HCT116 (cell line): Measurements from ENCODE around the gene LRRC2. TPM values are rescaled to one million over a fixed set of nuclear protein-coding genes. Genes with fewer than 3 reads are reported as not detected.

Experiments
- ATAC-seq: fragments of 200-7000 bp; cut with Tn5 transposase; 2 replicates; pipeline ENCODE4 v1.9.1; 2020; ENCODE audit warnings: mild to moderate bottlenecking, moderate library complexity
- BruUV-seq: library from RNA; stranded (reverse); fragments of 400-500 nt; replicated peaks from 2 replicates; lab custom pipeline; 2021; lab: Mats Ljungman, UMichigan
- CTCF ChIA-PET: fragments of 300-600 bp; sonication (Branson Sonifier 250); formaldehyde crosslinking; loops from one replicate; lab custom pipeline; 2021; ENCODE audit warnings: antibody characterized with exemption; lab: Charles Lee
- POLR2A ChIA-PET: fragments of 300-600, 350-600 bp; sonication (Branson Sonifier 250); formaldehyde crosslinking; loops from one replicate; lab custom pipeline; 2021; ENCODE audit warnings: antibody characterized with exemption; lab: Charles Lee
- RAD21 ChIA-PET, 2 experiments: fragments of 300-600 bp; sonication (Branson Sonifier 250); formaldehyde crosslinking; loops; one replicate each; lab custom pipeline; 2023; ENCODE audit warnings: low total read pairs in 2 of 2; ENCODE audit not compliant: uncharacterized antibody in 2 of 2, unreplicated experiment in 2 of 2, low non-redundant PET in 1 of 2; lab: Charles Lee
- DNase-seq: peaks from one replicate; pipeline ENCODE4 v3.0.0-alpha.2; 2010; ENCODE audit warnings: low read depth, low spot score
- H2AFZ ChIP-seq: fragments of 200-600 bp; shearing (Covaris generic), sonication (generic); 2 replicates; pipeline ENCODE4 v1.6.1; 2017; ENCODE audit warnings: low read depth, mixed run types, mixed read lengths, antibody characterized with exemption, low read length; ENCODE audit not compliant: poor library complexity, severe bottlenecking
- H3K27ac ChIP-seq: 2 replicates; pipeline ENCODE4 v1.5.1; 2012; ENCODE audit warnings: low read depth, low read length
- H3K27me3 ChIP-seq: fragments of 200-600 bp; sonication (generic); 2 replicates; pipeline ENCODE4 v1.6.1; 2016; ENCODE audit warnings: mixed run types, low read length, mixed read lengths; ENCODE audit not compliant: insufficient read depth
- H3K36me3 ChIP-seq, 2 experiments: fragments of 200-500 bp in 1 of 2; fragments of 200-600 bp in 1 of 2; sonication (Bioruptor generic) in 1 of 2; sonication (generic) in 1 of 2; 2 replicates each; pipeline versions ENCODE4 v1.5.1 to v1.6.1; 2014 to 2016; ENCODE audit warnings: low read length in 2 of 2, inconsistent platforms in 1 of 2, mixed read lengths in 1 of 2, mixed run types in 1 of 2; ENCODE audit not compliant: insufficient read depth in 2 of 2, control insufficient read depth in 1 of 2
- H3K4me1 ChIP-seq, 2 experiments: fragments of 200-600 bp in 1 of 2; sonication (generic) in 1 of 2; 2 replicates each; pipeline versions ENCODE4 v1.5.1 to v1.6.1; 2012 to 2017; ENCODE audit warnings: low read length in 2 of 2, inconsistent platforms in 1 of 2, mild to moderate bottlenecking in 1 of 2, mixed read lengths in 1 of 2, mixed run types in 1 of 2, moderate library complexity in 1 of 2; ENCODE audit not compliant: insufficient read depth in 2 of 2, control insufficient read depth in 1 of 2
- H3K4me2 ChIP-seq: fragments of 200-600 bp; sonication (generic); 2 replicates; pipeline ENCODE4 v1.6.1; 2017; ENCODE audit warnings: mixed run types, low read length, mixed read lengths
- H3K4me3 ChIP-seq, 2 experiments: fragments of 200-600 bp in 1 of 2; sonication (generic) in 1 of 2; replicated peaks in 1 of 2; 2 replicates each; pipeline ENCODE4 v1.5.1; 2011 to 2016; ENCODE audit warnings: low read length in 2 of 2, control low read depth in 1 of 2, low read depth in 1 of 2, mild to moderate bottlenecking in 1 of 2, mixed read lengths in 1 of 2, mixed run types in 1 of 2
- H3K79me2 ChIP-seq: fragments of 200-600 bp; sonication (generic); 2 replicates; pipeline ENCODE4 v1.6.1; 2017; ENCODE audit warnings: mild to moderate bottlenecking, mixed run types, low read length, moderate library complexity, mixed read lengths; ENCODE audit not compliant: insufficient read depth
- H3K9ac ChIP-seq: fragments of 200-600 bp; sonication (generic); 2 replicates; pipeline ENCODE4 v1.6.1; 2016; ENCODE audit warnings: low read length, mixed read lengths
- H3K9me2 ChIP-seq: fragments of 200-600 bp; sonication (generic), shearing (Covaris generic); 2 replicates; pipeline ENCODE4 v1.6.1; 2017; ENCODE audit warnings: mixed run types, mild to moderate bottlenecking, moderate library complexity; ENCODE audit not compliant: insufficient read depth
- H3K9me3 ChIP-seq, 2 experiments: fragments of 200-500 bp in 1 of 2; fragments of 200-600 bp in 1 of 2; sonication (Bioruptor generic) in 1 of 2; sonication (generic) in 1 of 2; 2 replicates each; pipeline ENCODE4 v1.6.1; 2014 to 2017; ENCODE audit warnings: low read length in 2 of 2, mixed read lengths in 2 of 2, inconsistent platforms in 1 of 2, low read depth in 1 of 2, mild to moderate bottlenecking in 1 of 2, mixed run types in 1 of 2, moderate library complexity in 1 of 2; ENCODE audit not compliant: control insufficient read depth in 1 of 2, insufficient read depth in 1 of 2
- H4K20me1 ChIP-seq: fragments of 200-600 bp; sonication (generic), shearing (Covaris generic); 2 replicates; pipeline ENCODE4 v1.6.1; 2017; ENCODE audit warnings: mixed run types, mild to moderate bottlenecking, moderate library complexity; ENCODE audit not compliant: insufficient read depth
- CEBPB ChIP-seq: IDR thresholded peaks from 2 replicates; pipeline ENCODE4 v1.6.1; 2012; ENCODE audit warnings: low read depth
- ELF1 ChIP-seq: IDR thresholded peaks from 2 replicates; pipeline ENCODE4 v1.6.1; 2012; ENCODE audit warnings: low read depth, borderline replicate concordance
- EZH2 ChIP-seq: fragments of 200-600 bp; sonication (generic); IDR thresholded peaks from 2 replicates; pipeline ENCODE4 v1.6.1; 2017; ENCODE audit warnings: antibody characterized with exemption, mixed run types
- EZH2phosphoT487 ChIP-seq: fragments of 200-600 bp; IDR thresholded peaks from 2 replicates; pipeline ENCODE4 v1.6.1; 2018; ENCODE audit warnings: antibody characterized with exemption, borderline replicate concordance
- POLR2A ChIP-seq: IDR thresholded peaks from 2 replicates; pipeline ENCODE4 v1.7.0; 2011; ENCODE audit warnings: borderline replicate concordance; ENCODE audit not compliant: insufficient read depth, insufficient read length; ENCODE audit errors: extremely low read depth
- POLR2AphosphoS5 ChIP-seq: IDR thresholded peaks from 2 replicates; pipeline ENCODE4 v1.6.1; 2011; ENCODE audit warnings: mild to moderate bottlenecking, low read depth, low read length, moderate library complexity
- SIN3A ChIP-seq: IDR thresholded peaks from 2 replicates; pipeline ENCODE4 v1.6.1; 2012; ENCODE audit warnings: low read depth
- SP1 ChIP-seq: IDR thresholded peaks from 2 replicates; pipeline ENCODE4 v1.6.1; 2012; ENCODE audit warnings: low read depth
- SRF ChIP-seq: IDR thresholded peaks from 2 replicates; pipeline ENCODE4 v1.6.1; 2012; ENCODE audit warnings: low read depth
- TCF7L2 ChIP-seq: IDR thresholded peaks from 2 replicates; pipeline ENCODE4 v1.7.0; 2011; ENCODE audit warnings: borderline replicate concordance, inconsistent platforms; ENCODE audit not compliant: insufficient read depth, insufficient read length; ENCODE audit errors: extremely low read depth
- YY1 ChIP-seq: IDR thresholded peaks from 2 replicates; pipeline ENCODE4 v1.6.1; 2011; ENCODE audit warnings: low read length, low read depth, moderate library complexity, mild to moderate bottlenecking; ENCODE audit not compliant: insufficient replicate concordance; ENCODE audit errors: extremely low read depth
- ZFX ChIP-seq: fragments of 450-650 bp; IDR thresholded peaks from 2 replicates; pipeline ENCODE4 v1.6.1; 2017
- intact Hi-C: fragments of 100-400 bp; cut with micrococcal nuclease; formaldehyde crosslinking; loops from 2 replicates; pipeline ENCODE4 v1.10.0; 2022
- total RNA-seq: library from RNA; stranded (reverse); gene quantifications from one replicate; pipeline ENCODE4 v1.2.1, GENCODE V29; 2021; ENCODE audit not compliant: unreplicated experiment
- TF ChIP-seq, protein P1 (sequence below): IDR thresholded peaks from 2 replicates; pipeline ENCODE4 v1.6.1; 2012; ENCODE audit warnings: low read depth
- TF ChIP-seq, protein P2 (sequence below): IDR thresholded peaks from 2 replicates; pipeline ENCODE4 v1.6.1; 2012
- TF ChIP-seq, protein P3 (sequence below), 3 experiments: fragments of 200-600 bp in 1 of 3; sonication (generic) in 1 of 3; IDR thresholded peaks in 2 of 3; conservative IDR thresholded peaks in 1 of 3; 2 replicates each; pipeline ENCODE4 v1.5.1; 2012 to 2017; ENCODE audit warnings: low read depth in 2 of 3, low read length in 2 of 3, antibody characterized with exemption in 1 of 3, borderline replicate concordance in 1 of 3, control low read depth in 1 of 3, mild to moderate bottlenecking in 1 of 3, mixed read lengths in 1 of 3, mixed run types in 1 of 3, moderate library complexity in 1 of 3; ENCODE audit not compliant: insufficient read depth in 1 of 3

Gene LRRC2
- total RNA-seq, 1 experiment from 2014 or later, result not detected

DNA sequence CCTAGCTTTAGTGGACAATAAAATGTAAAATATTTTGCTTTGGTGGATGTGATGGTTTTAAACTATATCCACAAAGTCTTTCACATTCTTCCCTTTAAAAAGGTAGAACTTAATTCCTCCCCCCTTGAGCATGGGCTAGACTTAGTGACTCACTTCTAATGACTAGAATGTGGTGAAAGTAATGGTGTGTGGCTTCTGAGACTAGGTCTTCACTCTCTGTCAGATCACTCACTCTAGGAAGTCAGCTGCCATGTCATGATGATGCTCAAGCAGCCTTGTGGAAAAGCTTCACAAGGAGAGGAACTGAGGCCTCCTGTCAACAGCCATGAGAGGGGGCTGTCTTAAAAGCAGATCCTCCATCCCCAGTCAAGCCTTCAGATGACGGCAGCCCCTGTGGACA, 4.2 kb downstream of the LRRC2 start:
- H3K27ac ChIP-seq, result no peak overlapping the region
- no peak overlapping the region for H2AFZ ChIP-seq
- RAD21 ChIA-PET, result no interaction called here
- H3K27me3 ChIP-seq, result no peaks in the 10 kb centered on the region
- CTCF ChIA-PET, result interaction anchor here (1.3 to 1.7 kb wide), 2 partner anchors 69 to 74 kb away, joined by 3 to 6 read pairs; no protein-coding TSS in a partner anchor
- peaks cover 3 to 17% of the 10 kb centered on the region in 2 experiments; a peak in 3 of 4 replicates for H3K4me1 ChIP-seq
- H3K9me3 ChIP-seq, result no peaks in the 10 kb centered on the region
- H3K36me3 ChIP-seq, result no peaks in the 10 kb centered on the region
- intact Hi-C loops, result no loop called here
- H3K4me3 ChIP-seq, result no peak overlapping the region
- TF ChIP-seq YY1 (no peak), POLR2AphosphoS5 (no peak), SRF (no peak)
- TF ChIP-seq, all 23 proteins: peak for 0
- BruUV-seq, result no TSS peak
- POLR2A ChIA-PET, result interaction anchor here (0.5 kb wide), 1 partner anchor 16 kb away, joined by 3 read pairs; no protein-coding TSS in a partner anchor
- Histone ChIP-seq H3K9ac (no peak overlapping the region), H3K9me2 (no peaks in the 10 kb centered on the region), H3K79me2 (no peaks in the 10 kb centered on the region), H4K20me1 (no peaks in the 10 kb centered on the region), H3K4me2 (no peak overlapping the region)
- DNase-seq, result no peak
- no peak for ATAC-seq

DNA sequence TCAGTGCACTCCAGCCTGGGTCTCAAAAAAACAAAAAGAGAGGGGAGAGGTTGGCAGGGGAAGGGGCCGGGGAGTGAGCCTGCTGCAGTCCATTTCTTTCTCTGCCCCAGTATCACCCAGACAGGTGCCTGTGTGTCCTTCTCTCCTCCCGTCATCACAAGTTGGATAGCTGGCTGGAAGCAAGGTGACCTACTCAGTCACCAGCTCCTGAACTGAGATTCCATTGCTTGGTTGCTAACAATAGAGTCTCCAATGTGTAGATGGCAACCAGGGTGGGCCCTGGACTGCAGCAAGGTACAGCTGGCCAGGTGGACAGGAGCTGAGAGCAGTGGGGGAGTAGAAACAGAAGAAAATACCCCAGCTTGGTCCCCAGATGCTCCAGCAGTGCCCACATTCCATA, 4.6 kb downstream of the LRRC2 start:
- Histone ChIP-seq H4K20me1 (no peaks in the 10 kb centered on the region), H3K27me3 (no peaks in the 10 kb centered on the region), H3K36me3 (no peaks in the 10 kb centered on the region), H2AFZ (no peak overlapping the region), H3K4me2 (no peak overlapping the region), H3K79me2 (no peaks in the 10 kb centered on the region), H3K27ac (no peak overlapping the region), H3K4me1 (peaks cover 3 to 22% of the 10 kb centered on the region in 2 experiments; a peak in 3 of 4 replicates), H3K9me3 (no peaks in the 10 kb centered on the region), H3K9ac (no peak overlapping the region), H3K4me3 (no peak overlapping the region), H3K9me2 (no peaks in the 10 kb centered on the region)
- intact Hi-C loops, result no loop called here
- CTCF ChIA-PET, result interaction anchor here (1.2 to 1.7 kb wide), 3 partner anchors 65 to 73 kb away, joined by 3 to 6 read pairs (median 3); no protein-coding TSS in a partner anchor
- BruUV-seq, result no TSS peak
- RAD21 ChIA-PET, result no interaction called here
- ATAC-seq (no peak), DNase-seq (no peak)
- POLR2A ChIA-PET, result no interaction called here
- TF ChIP-seq EZH2phosphoT487 (no peak), SP1 (no peak), ELF1 (no peak), POLR2A (no peak), POLR2AphosphoS5 (no peak), ZFX (no peak), EZH2 (no peak), CEBPB (no peak), SRF (no peak), TCF7L2 (no peak), SIN3A (no peak)
- TF ChIP-seq, protein P1, sequence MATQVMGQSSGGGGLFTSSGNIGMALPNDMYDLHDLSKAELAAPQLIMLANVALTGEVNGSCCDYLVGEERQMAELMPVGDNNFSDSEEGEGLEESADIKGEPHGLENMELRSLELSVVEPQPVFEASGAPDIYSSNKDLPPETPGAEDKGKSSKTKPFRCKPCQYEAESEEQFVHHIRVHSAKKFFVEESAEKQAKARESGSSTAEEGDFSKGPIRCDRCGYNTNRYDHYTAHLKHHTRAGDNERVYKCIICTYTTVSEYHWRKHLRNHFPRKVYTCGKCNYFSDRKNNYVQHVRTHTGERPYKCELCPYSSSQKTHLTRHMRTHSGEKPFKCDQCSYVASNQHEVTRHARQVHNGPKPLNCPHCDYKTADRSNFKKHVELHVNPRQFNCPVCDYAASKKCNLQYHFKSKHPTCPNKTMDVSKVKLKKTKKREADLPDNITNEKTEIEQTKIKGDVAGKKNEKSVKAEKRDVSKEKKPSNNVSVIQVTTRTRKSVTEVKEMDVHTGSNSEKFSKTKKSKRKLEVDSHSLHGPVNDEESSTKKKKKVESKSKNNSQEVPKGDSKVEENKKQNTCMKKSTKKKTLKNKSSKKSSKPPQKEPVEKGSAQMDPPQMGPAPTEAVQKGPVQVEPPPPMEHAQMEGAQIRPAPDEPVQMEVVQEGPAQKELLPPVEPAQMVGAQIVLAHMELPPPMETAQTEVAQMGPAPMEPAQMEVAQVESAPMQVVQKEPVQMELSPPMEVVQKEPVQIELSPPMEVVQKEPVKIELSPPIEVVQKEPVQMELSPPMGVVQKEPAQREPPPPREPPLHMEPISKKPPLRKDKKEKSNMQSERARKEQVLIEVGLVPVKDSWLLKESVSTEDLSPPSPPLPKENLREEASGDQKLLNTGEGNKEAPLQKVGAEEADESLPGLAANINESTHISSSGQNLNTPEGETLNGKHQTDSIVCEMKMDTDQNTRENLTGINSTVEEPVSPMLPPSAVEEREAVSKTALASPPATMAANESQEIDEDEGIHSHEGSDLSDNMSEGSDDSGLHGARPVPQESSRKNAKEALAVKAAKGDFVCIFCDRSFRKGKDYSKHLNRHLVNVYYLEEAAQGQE, result no peak
- TF ChIP-seq, protein P2, sequence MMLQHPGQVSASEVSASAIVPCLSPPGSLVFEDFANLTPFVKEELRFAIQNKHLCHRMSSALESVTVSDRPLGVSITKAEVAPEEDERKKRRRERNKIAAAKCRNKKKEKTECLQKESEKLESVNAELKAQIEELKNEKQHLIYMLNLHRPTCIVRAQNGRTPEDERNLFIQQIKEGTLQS, result no peak
- TF ChIP-seq, protein P3, sequence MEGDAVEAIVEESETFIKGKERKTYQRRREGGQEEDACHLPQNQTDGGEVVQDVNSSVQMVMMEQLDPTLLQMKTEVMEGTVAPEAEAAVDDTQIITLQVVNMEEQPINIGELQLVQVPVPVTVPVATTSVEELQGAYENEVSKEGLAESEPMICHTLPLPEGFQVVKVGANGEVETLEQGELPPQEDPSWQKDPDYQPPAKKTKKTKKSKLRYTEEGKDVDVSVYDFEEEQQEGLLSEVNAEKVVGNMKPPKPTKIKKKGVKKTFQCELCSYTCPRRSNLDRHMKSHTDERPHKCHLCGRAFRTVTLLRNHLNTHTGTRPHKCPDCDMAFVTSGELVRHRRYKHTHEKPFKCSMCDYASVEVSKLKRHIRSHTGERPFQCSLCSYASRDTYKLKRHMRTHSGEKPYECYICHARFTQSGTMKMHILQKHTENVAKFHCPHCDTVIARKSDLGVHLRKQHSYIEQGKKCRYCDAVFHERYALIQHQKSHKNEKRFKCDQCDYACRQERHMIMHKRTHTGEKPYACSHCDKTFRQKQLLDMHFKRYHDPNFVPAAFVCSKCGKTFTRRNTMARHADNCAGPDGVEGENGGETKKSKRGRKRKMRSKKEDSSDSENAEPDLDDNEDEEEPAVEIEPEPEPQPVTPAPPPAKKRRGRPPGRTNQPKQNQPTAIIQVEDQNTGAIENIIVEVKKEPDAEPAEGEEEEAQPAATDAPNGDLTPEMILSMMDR (IDR thresholded peaks at IDR 0.05 in 2 of 3, conservative IDR thresholded peaks at IDR 0.05 in 1 of 3; ENCODE audit: borderline replicate concordance in 1 of 3, insufficient read depth in 1 of 3, low read depth in 2 of 3, low read length in 2 of 3), result no peak
